Measurements from ENCODE around the gene MEX3A. TPM values are rescaled to one million over a fixed set of nuclear protein-coding genes. Genes with fewer than 3 reads are reported as not detected.

The MEX3A gene
- total RNA-seq, 1 experiment from 2014 or later = 68.0 TPM

- H3K23ac ChIP-seq (ENCODE audit: insufficient read length, low read depth, low read length) = no peak overlapping the region
- peak overlapping the region; percentile 91 for H2BK120ac ChIP-seq (ENCODE audit: low read depth, low read length, poor library complexity, severe bottlenecking)
- TF ChIP-seq CTCF (conservative IDR thresholded peaks at IDR 0.05) = peak; percentile 43
- H3T11ph ChIP-seq (ENCODE audit: low read length) = peak overlapping the region; percentile 23
- peak overlapping the region; percentile 63 for H3K4me2 ChIP-seq (ENCODE audit: insufficient read depth, insufficient read length, low read length)
- peak overlapping the region; percentile 97 for H3K18ac ChIP-seq (ENCODE audit: insufficient read length, low read depth, low read length)
- peaks cover 0 to 2% (median 2%) of the 10 kb centered on the region in 3 experiments; a peak in 4 of 7 replicates for H3K36me3 Mint-ChIP-seq (ENCODE audit: insufficient read depth in 1 of 3, low read depth in 3 of 3)
- H3K27ac ChIP-seq (ENCODE audit: insufficient read length, low read depth, low read length) = peak overlapping the region; percentile 26
- peaks cover 5% of the 10 kb centered on the region for H3K23me2 ChIP-seq (ENCODE audit: insufficient read length, low read depth, low read length, poor library complexity, severe bottlenecking)
- H3K27me3 ChIP-seq (ENCODE audit: insufficient read depth, low read length) = no peaks in the 10 kb centered on the region
- H2BK15ac ChIP-seq (ENCODE audit: low read depth, low read length) = no peak overlapping the region
- H2AK5ac ChIP-seq (ENCODE audit: insufficient read length, low read length) = peak overlapping the region; percentile 99
- H2BK12ac ChIP-seq (ENCODE audit: insufficient read length, low read depth, low read length) = peak overlapping the region; percentile 98
- H3K56ac ChIP-seq (ENCODE audit: insufficient read length, low read depth, low read length) = no peak overlapping the region
- no peaks in the 10 kb centered on the region; a peak in 2 of 5 replicates for H3K9me3 Mint-ChIP-seq
- no peaks in the 10 kb centered on the region for H3K79me2 ChIP-seq (ENCODE audit: insufficient read depth, low read length)
- peak overlapping the region; percentile 84 for H4K8ac ChIP-seq (replicated peaks; ENCODE audit: insufficient read length, low read depth, low read length)
- H2AFZ ChIP-seq (ENCODE audit: low read length) = no peak overlapping the region
- no CpG with 5 or more reads among the region's 11 CpGs for WGBS (ENCODE audit: extremely low coverage, insufficient read length, low lambda C conversion rate)
- peaks cover 2% of the 10 kb centered on the region for H4K20me1 ChIP-seq (ENCODE audit: control insufficient read depth, insufficient read depth, insufficient read length)
- peak; percentile 82 for DNase-seq
- H2BK5ac ChIP-seq (ENCODE audit: insufficient read length, low read length) = no peak overlapping the region
- H3K4me3 Mint-ChIP-seq = peak overlapping the region; percentile 53 to 81
- peak overlapping the region; percentile 96 to 98 (median 97) for H3K27ac Mint-ChIP-seq
- peak overlapping the region; percentile 98 for H4K91ac ChIP-seq (ENCODE audit: insufficient read length, low read depth, low read length)
- no peaks in the 10 kb centered on the region for H3K9me3 ChIP-seq (ENCODE audit: control insufficient read depth, low read depth, low read length)
- H3K9ac ChIP-seq (ENCODE audit: extremely low read depth, insufficient read length, low read length) = peak overlapping the region; percentile 20
- peaks cover 14% of the 10 kb centered on the region; the same call in 1 of the 2 replicates for H3K4me1 ChIP-seq (ENCODE audit: insufficient read depth, low read length)
- H2BK20ac ChIP-seq (ENCODE audit: low read depth, low read length, poor library complexity, severe bottlenecking) = peak overlapping the region; percentile 50
- 0 out of 2 replicates have a peak, but pooled peaks cover 2% of the 10 kb centered on the region for H3K27me3 Mint-ChIP-seq (ENCODE audit: low read depth)
- H3K4ac ChIP-seq (ENCODE audit: low read depth, low read length) = peak overlapping the region; percentile 97
- H3K14ac ChIP-seq (ENCODE audit: insufficient read depth, low read length) = peak overlapping the region; percentile 97
- peaks cover 53 to 64% of the 10 kb centered on the region in 2 experiments for H3K4me1 Mint-ChIP-seq
- peak overlapping the region; percentile 63 for H4K5ac ChIP-seq (ENCODE audit: insufficient read length, low read depth, low read length)
- no peaks in the 10 kb centered on the region for H3K79me1 ChIP-seq (ENCODE audit: insufficient read depth, low read depth, low read length, poor library complexity, severe bottlenecking)
Observed at GRCh38 chr1:156104861-156105832, 22.9 kb upstream of the MEX3A start.

Data from H9 (cell line).